DOHH2 (cell line): Measurements from ENCODE around the gene SUN1.

Experiments used
- H3F3A ChIP-seq: fragments of 200-600 bp; sonication (generic), shearing (Covaris generic); 2 replicates; pipeline ENCODE4 v1.6.0; 2016; ENCODE audit warnings: antibody characterized with exemption, mild to moderate bottlenecking; ENCODE audit not compliant: control insufficient read depth, insufficient read depth
- H3K27ac ChIP-seq: fragments of 200-600 bp; sonication (generic); 2 replicates; pipeline ENCODE4 v1.5.1; 2014; ENCODE audit warnings: low read depth, mild to moderate bottlenecking, low read length, moderate library complexity
- H3K27me3 ChIP-seq: fragments of 200-600 bp; sonication (generic); 2 replicates; pipeline ENCODE4 v1.6.1; 2014; ENCODE audit warnings: mild to moderate bottlenecking, low read length, mixed read lengths; ENCODE audit not compliant: control insufficient read depth
- H3K36me3 ChIP-seq: fragments of 200-600 bp; sonication (generic); 2 replicates; pipeline ENCODE4 v1.6.1; 2014; ENCODE audit warnings: mild to moderate bottlenecking, low read length, moderate library complexity, mixed read lengths; ENCODE audit not compliant: control insufficient read depth
- H3K4me1 ChIP-seq: fragments of 200-600 bp; sonication (generic); 2 replicates; pipeline ENCODE4 v1.6.1; 2014; ENCODE audit warnings: mild to moderate bottlenecking, low read length, mixed read lengths; ENCODE audit not compliant: control insufficient read depth
- H3K4me2 ChIP-seq: fragments of 200-600 bp; sonication (generic); 2 replicates; pipeline ENCODE4 v1.6.0; 2014; ENCODE audit warnings: mild to moderate bottlenecking, low read length, moderate library complexity
- H3K4me3 ChIP-seq: fragments of 200-600 bp; sonication (generic); 2 replicates; pipeline ENCODE4 v1.5.1; 2014; ENCODE audit warnings: mild to moderate bottlenecking, low read length, mixed read lengths
- H3K79me2 ChIP-seq: fragments of 200-600 bp; sonication (generic); 2 replicates; pipeline ENCODE4 v1.6.1; 2014; ENCODE audit warnings: mild to moderate bottlenecking, low read length, mixed read lengths; ENCODE audit not compliant: control insufficient read depth
- H3K9me2 ChIP-seq: fragments of 200-600 bp; sonication (generic); replicated peaks from 2 replicates; pipeline ENCODE4 v1.6.1; 2014; ENCODE audit warnings: mild to moderate bottlenecking, low read length, mixed read lengths; ENCODE audit not compliant: control insufficient read depth
- H3K9me3 ChIP-seq: fragments of 200-600 bp; sonication (generic); 2 replicates; pipeline ENCODE4 v1.6.1; 2014; ENCODE audit warnings: antibody characterized with exemption, low read length, mixed read lengths; ENCODE audit not compliant: control insufficient read depth, insufficient read depth
- H4K20me1 ChIP-seq: fragments of 200-600 bp; sonication (generic); 2 replicates; pipeline ENCODE4 v1.6.0; 2014; ENCODE audit warnings: low read depth, mild to moderate bottlenecking, antibody characterized with exemption, low read length, moderate library complexity; ENCODE audit not compliant: control insufficient read depth, insufficient read depth
- EZH2phosphoT487 ChIP-seq: fragments of 200-600 bp; sonication (generic); IDR thresholded peaks from 2 replicates; pipeline ENCODE4 v1.6.1; 2017; ENCODE audit warnings: borderline replicate concordance, mild to moderate bottlenecking, antibody characterized with exemption, low read length, moderate library complexity, mixed read lengths
- TF ChIP-seq, protein P1 (sequence below): fragments of 200-600 bp; sonication (generic); IDR thresholded peaks from one replicate; pipeline ENCODE4 v1.5.1; 2014; ENCODE audit warnings: antibody characterized with exemption, mild to moderate bottlenecking, low read depth, low read length; ENCODE audit not compliant: poor library complexity, severe bottlenecking

Gene SUN1

GRCh38 chr7:898855-899681, 66.8 kb downstream of the SUN1 start:
- no peaks in the 10 kb centered on the region for H3K79me2 ChIP-seq
- peaks cover 31% of the 10 kb centered on the region for H3K36me3 ChIP-seq
- H3K9me2 ChIP-seq = no peaks in the 10 kb centered on the region
- H4K20me1 ChIP-seq = no peaks in the 10 kb centered on the region
- H3K4me2 ChIP-seq = no peak overlapping the region
- peaks cover 1% of the 10 kb centered on the region; the same call in 1 of the 2 replicates for H3K27me3 ChIP-seq
- no peaks in the 10 kb centered on the region for H3K9me3 ChIP-seq
- TF ChIP-seq, protein P1, sequence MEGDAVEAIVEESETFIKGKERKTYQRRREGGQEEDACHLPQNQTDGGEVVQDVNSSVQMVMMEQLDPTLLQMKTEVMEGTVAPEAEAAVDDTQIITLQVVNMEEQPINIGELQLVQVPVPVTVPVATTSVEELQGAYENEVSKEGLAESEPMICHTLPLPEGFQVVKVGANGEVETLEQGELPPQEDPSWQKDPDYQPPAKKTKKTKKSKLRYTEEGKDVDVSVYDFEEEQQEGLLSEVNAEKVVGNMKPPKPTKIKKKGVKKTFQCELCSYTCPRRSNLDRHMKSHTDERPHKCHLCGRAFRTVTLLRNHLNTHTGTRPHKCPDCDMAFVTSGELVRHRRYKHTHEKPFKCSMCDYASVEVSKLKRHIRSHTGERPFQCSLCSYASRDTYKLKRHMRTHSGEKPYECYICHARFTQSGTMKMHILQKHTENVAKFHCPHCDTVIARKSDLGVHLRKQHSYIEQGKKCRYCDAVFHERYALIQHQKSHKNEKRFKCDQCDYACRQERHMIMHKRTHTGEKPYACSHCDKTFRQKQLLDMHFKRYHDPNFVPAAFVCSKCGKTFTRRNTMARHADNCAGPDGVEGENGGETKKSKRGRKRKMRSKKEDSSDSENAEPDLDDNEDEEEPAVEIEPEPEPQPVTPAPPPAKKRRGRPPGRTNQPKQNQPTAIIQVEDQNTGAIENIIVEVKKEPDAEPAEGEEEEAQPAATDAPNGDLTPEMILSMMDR = no peak
- no peak for TF ChIP-seq EZH2phosphoT487
- no peak overlapping the region for H3K4me3 ChIP-seq
- peaks cover 8% of the 10 kb centered on the region for H3K4me1 ChIP-seq
- no peak overlapping the region for H3K27ac ChIP-seq
- H3F3A ChIP-seq = no peaks in the 10 kb centered on the region

DNA sequence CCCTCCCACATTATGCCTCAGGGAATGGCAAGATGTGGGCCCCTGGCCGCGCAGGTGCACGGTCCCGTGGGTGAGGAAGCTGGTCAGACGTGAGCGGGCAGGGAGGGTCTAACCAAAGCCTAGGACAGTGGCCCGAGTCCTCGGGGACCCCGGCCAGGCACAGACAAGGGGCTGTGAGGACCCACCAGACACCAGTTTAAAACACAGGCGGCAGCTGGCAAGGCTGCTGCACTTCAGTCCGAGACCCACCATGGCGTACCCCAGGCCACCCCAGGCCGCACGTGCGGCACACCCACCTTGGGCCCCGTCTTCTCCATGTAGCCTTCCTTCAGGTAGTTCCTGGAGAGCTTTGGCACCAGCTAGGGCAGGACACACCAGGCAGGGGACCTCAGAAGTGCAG, 67.5 kb downstream of the SUN1 start:
- Histone ChIP-seq H3K27ac (no peak overlapping the region), H3K36me3 (peaks cover 24% of the 10 kb centered on the region), H3K4me1 (peaks cover 8% of the 10 kb centered on the region), H3K9me3 (no peaks in the 10 kb centered on the region), H3K27me3 (peaks cover 7% of the 10 kb centered on the region; the same call in 1 of the 2 replicates), H4K20me1 (no peaks in the 10 kb centered on the region), H3K79me2 (no peaks in the 10 kb centered on the region), H3F3A (no peaks in the 10 kb centered on the region), H3K4me2 (no peak overlapping the region), H3K9me2 (no peaks in the 10 kb centered on the region), H3K4me3 (no peak overlapping the region)
- TF ChIP-seq EZH2phosphoT487 = no peak

DNA sequence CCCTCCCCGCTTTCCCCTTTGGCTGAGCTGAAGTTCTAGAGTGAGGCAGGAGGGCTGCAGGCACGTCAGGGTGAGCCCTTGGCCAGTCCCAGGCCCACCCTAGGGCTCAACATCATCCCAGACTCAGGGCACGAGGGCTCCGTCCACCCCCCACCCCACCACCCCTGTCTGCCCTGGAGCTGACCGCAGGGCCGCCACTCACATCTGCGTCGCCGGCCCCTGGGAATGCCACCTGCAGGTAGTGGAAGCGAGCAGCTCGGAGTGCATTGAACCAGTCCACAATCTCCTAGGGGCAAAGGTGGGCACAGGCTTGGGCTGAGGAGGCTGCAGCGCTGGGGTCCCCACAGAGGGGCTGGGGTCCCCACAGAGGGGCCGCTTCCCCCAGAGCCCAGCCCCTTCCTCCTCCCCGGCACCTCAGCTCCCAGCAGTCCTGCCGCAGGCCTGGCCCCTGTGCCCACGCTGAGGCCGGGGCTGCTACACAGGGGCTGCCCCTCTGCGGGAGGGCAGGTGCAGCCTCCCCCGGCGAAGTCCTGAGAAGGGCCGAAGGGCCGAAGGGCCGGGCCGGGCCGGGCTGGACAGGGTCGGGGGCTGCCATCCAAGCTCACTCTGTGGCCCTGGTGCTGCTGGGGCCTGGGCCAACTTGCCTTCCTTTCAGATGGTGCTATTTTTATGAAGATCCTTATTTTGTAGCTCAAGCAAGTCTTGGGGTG, 68.2 kb downstream of the SUN1 start:
- peaks cover 10% of the 10 kb centered on the region; the same call in 1 of the 2 replicates for H3K27me3 ChIP-seq
- no peaks in the 10 kb centered on the region for H4K20me1 ChIP-seq
- no peak for TF ChIP-seq EZH2phosphoT487
- TF ChIP-seq, protein P1 = no peak
- H3K9me3 ChIP-seq = no peaks in the 10 kb centered on the region
- no peaks in the 10 kb centered on the region for H3F3A ChIP-seq
- peaks cover 17% of the 10 kb centered on the region for H3K36me3 ChIP-seq
- peaks cover 8% of the 10 kb centered on the region for H3K4me1 ChIP-seq
- H3K9me2 ChIP-seq = no peaks in the 10 kb centered on the region
- no peak overlapping the region for H3K4me2 ChIP-seq
- no peaks in the 10 kb centered on the region for H3K79me2 ChIP-seq
- H3K4me3 ChIP-seq = no peak overlapping the region
- no peak overlapping the region for H3K27ac ChIP-seq

GRCh38 chr7:901041-901387, 68.7 kb downstream of the SUN1 start:
- peak overlapping the region; percentile 6; the same call in 1 of the 2 replicates for H3K4me2 ChIP-seq
- no peaks in the 10 kb centered on the region for H3F3A ChIP-seq
- H3K79me2 ChIP-seq = no peaks in the 10 kb centered on the region
- no peaks in the 10 kb centered on the region for H3K9me3 ChIP-seq
- no peaks in the 10 kb centered on the region for H4K20me1 ChIP-seq
- H3K27ac ChIP-seq = no peak overlapping the region
- H3K4me1 ChIP-seq = peaks cover 8% of the 10 kb centered on the region
- H3K4me3 ChIP-seq = no peak overlapping the region
- no peak for TF ChIP-seq EZH2phosphoT487
- TF ChIP-seq, protein P1 = no peak
- H3K27me3 ChIP-seq = peaks cover 10% of the 10 kb centered on the region; the same call in 1 of the 2 replicates
- H3K9me2 ChIP-seq = no peaks in the 10 kb centered on the region
- peaks cover 12% of the 10 kb centered on the region for H3K36me3 ChIP-seq
